IMR-90 (cell line): ENCODE results near the gene LRRC34. TPM values are rescaled to one million over a fixed set of nuclear protein-coding genes. Genes with fewer than 3 reads are reported as not detected.

Source experiments
- ATAC-seq: fragments of 200-7000 bp; cut with Tn5 transposase; 2 replicates; pipeline ENCODE4 v1.9.1; 2020; ENCODE audit warnings: low read depth, mild to moderate bottlenecking, moderate library complexity
- BruUV-seq: library from RNA; stranded (reverse); fragments of 400-500 nt; replicated peaks from 2 replicates; lab custom pipeline; 2021; lab: Mats Ljungman, UMichigan
- CTCF ChIA-PET: fragments of 300-600 bp; formaldehyde crosslinking; extraction: SDS; loops from one replicate; lab custom pipeline; 2021; ENCODE audit warnings: antibody characterized with exemption; lab: Yijun Ruan, JAX
- POLR2A ChIA-PET: fragments of 300-600 bp; sonication (Branson Sonifier 250); formaldehyde crosslinking; loops from one replicate; lab custom pipeline; 2022; ENCODE audit warnings: antibody characterized with exemption; ENCODE audit not compliant: unreplicated experiment; lab: Charles Lee
- DNase-seq: peaks from one replicate; pipeline ENCODE4 v3.0.0; 2013
- H2AFZ ChIP-seq: replicated peaks from 2 replicates; pipeline ENCODE3; 2013; ENCODE audit warnings: low read length, mild to moderate bottlenecking; ENCODE audit not compliant: poor library complexity
- H2AK5ac ChIP-seq: 2 replicates; pipeline ENCODE4 v1.6.1; 2013; ENCODE audit warnings: low read depth, low read length, inconsistent platforms
- H2AK9ac ChIP-seq: replicated peaks from 2 replicates; pipeline ENCODE3; 2013; ENCODE audit warnings: mild to moderate bottlenecking, low read depth, low read length, moderate library complexity; ENCODE audit not compliant: poor library complexity
- H2BK120ac ChIP-seq: 2 replicates; pipeline ENCODE4 v1.6.1; 2013; ENCODE audit warnings: low read depth, low read length, inconsistent platforms
- H2BK15ac ChIP-seq: 3 replicates; pipeline ENCODE4 v1.6.1; 2013; ENCODE audit warnings: low read depth, low read length, inconsistent platforms
- H2BK20ac ChIP-seq: 2 replicates; pipeline ENCODE4 v1.6.1; 2013; ENCODE audit warnings: low read depth, mild to moderate bottlenecking, inconsistent platforms, low read length, moderate library complexity
- H2BK5ac ChIP-seq: 2 replicates; pipeline ENCODE4 v1.6.1; 2013; ENCODE audit warnings: mild to moderate bottlenecking, low read depth, low read length, inconsistent platforms; ENCODE audit not compliant: poor library complexity, severe bottlenecking
- H3K14ac ChIP-seq: replicated peaks from 2 replicates; pipeline ENCODE4 v1.6.1; 2013; ENCODE audit warnings: low read depth, low read length, inconsistent platforms
- H3K18ac ChIP-seq: 2 replicates; pipeline ENCODE4 v1.6.1; 2013; ENCODE audit warnings: low read depth, low read length, control low read depth
- H3K23ac ChIP-seq: 2 replicates; pipeline ENCODE4 v1.6.1; 2013; ENCODE audit warnings: low read depth, low read length, inconsistent platforms
- H3K27ac ChIP-seq: 2 replicates; pipeline ENCODE4 v1.5.1; 2013; ENCODE audit warnings: mild to moderate bottlenecking, control low read depth, low read length; ENCODE audit not compliant: insufficient read depth
- H3K27me3 ChIP-seq: 2 replicates; pipeline ENCODE4 v1.6.1; 2013; ENCODE audit warnings: low read length; ENCODE audit not compliant: control insufficient read depth, insufficient read depth
- H3K36me3 ChIP-seq: 2 replicates; pipeline ENCODE4 v1.6.1; 2013; ENCODE audit warnings: low read length, mixed read lengths; ENCODE audit not compliant: control insufficient read depth, insufficient read depth
- H3K4ac ChIP-seq: 2 replicates; pipeline ENCODE4 v1.6.1; 2013; ENCODE audit warnings: low read depth, low read length, inconsistent platforms
- H3K4me1 ChIP-seq: 2 replicates; pipeline ENCODE4 v1.6.1; 2013; ENCODE audit warnings: low read length, mixed read lengths; ENCODE audit not compliant: control insufficient read depth, insufficient read depth
- H3K4me2 ChIP-seq: 2 replicates; pipeline ENCODE4 v1.6.1; 2013; ENCODE audit warnings: low read depth, mild to moderate bottlenecking, control low read depth, low read length, moderate library complexity
- H3K4me3 ChIP-seq: 2 replicates; pipeline ENCODE4 v1.5.1; 2013; ENCODE audit warnings: low read depth, mild to moderate bottlenecking, control low read depth, low read length, moderate library complexity; ENCODE audit not compliant: insufficient read depth
- H3K56ac ChIP-seq: 2 replicates; pipeline ENCODE4 v1.6.1; 2013; ENCODE audit warnings: low read length, inconsistent platforms; ENCODE audit not compliant: insufficient read depth; ENCODE audit errors: extremely low read depth
- H3K79me1 ChIP-seq, 2 experiments: 2 replicates each; pipeline ENCODE4 v1.6.1; 2013; ENCODE audit warnings: low read length in 2 of 2, inconsistent platforms in 1 of 2, low read depth in 1 of 2
- H3K9ac ChIP-seq: 2 replicates; pipeline ENCODE4 v1.6.1; 2013; ENCODE audit warnings: low read depth, low read length, control low read depth
- H3K9me1 ChIP-seq: 2 replicates; pipeline ENCODE4 v1.6.1; 2013; ENCODE audit warnings: low read length, inconsistent platforms; ENCODE audit not compliant: insufficient read depth
- H3K9me3 ChIP-seq: 2 replicates; pipeline ENCODE4 v1.6.1; 2013; ENCODE audit warnings: low read length; ENCODE audit not compliant: control insufficient read depth, insufficient read depth
- H4K20me1 ChIP-seq: 2 replicates; pipeline ENCODE4 v1.6.1; 2013; ENCODE audit warnings: low read length, inconsistent platforms; ENCODE audit not compliant: insufficient read depth
- H4K5ac ChIP-seq: 2 replicates; pipeline ENCODE4 v1.6.1; 2013; ENCODE audit warnings: mild to moderate bottlenecking, low read depth, low read length, control low read depth
- H4K8ac ChIP-seq, 2 experiments: 2 replicates each; pipeline ENCODE4 v1.6.1; 2013; ENCODE audit warnings: low read depth in 2 of 2, low read length in 2 of 2, control low read depth in 1 of 2, inconsistent platforms in 1 of 2
- H4K91ac ChIP-seq: 2 replicates; pipeline ENCODE4 v1.6.1; 2013; ENCODE audit warnings: low read depth, low read length, inconsistent platforms; ENCODE audit not compliant: insufficient read depth
- BHLHE40 ChIP-seq: fragments of 150-350 bp; IDR thresholded peaks from 2 replicates; pipeline ENCODE4 v1.6.1; 2016; ENCODE audit warnings: mild to moderate bottlenecking, low read depth, low read length
- MAFK ChIP-seq: IDR thresholded peaks from 2 replicates; pipeline ENCODE4 v1.6.1; 2012; ENCODE audit warnings: low read depth, low read length, improper control_type of control experiment
- RAD21 ChIP-seq: IDR thresholded peaks from 2 replicates; pipeline ENCODE4 v1.6.1; 2012; ENCODE audit warnings: low read length, improper control_type of control experiment
- WGBS, 2 experiments: methylation state at CpG; one replicate each; pipeline versions ENCODE4 v1.1.5 to v1.1.7; 2013; ENCODE audit warnings: missing lambda C conversion rate in 2 of 2; ENCODE audit not compliant: insufficient read length in 1 of 2; ENCODE audit errors: extremely low coverage in 2 of 2; 5-methylcytosine and 5-hydroxymethylcytosine counted together
- dilution Hi-C: fragments of 300-500 bp; cut with HindIII; formaldehyde crosslinking; loops from one replicate; pipeline ENCODE4 v1.14.3; 2018; ENCODE audit warnings: low sequenced_read_pairs; ENCODE audit not compliant: unreplicated experiment
- in situ Hi-C: fragments of 300-500 bp; cut with MboI; formaldehyde crosslinking; loops from 3 replicates; pipeline ENCODE4 v1.14.3; 2019; ENCODE audit warnings: low sequenced_read_pairs, inconsistent platforms, mixed read lengths
- intact Hi-C: fragments of 100-400 bp; cut with micrococcal nuclease; formaldehyde crosslinking; loops from 2 replicates; pipeline ENCODE4 v1.10.0; 2022
- polyA plus RNA-seq, 3 experiments: library from polyadenylated mRNA; depleted of rRNA; stranded (reverse); fragments of >200 nt; gene quantifications; 2 replicates each; pipeline ENCODE4 v1.2.3, GENCODE V29; 2012; ENCODE audit warnings: low replicate concordance in 1 of 3
- total RNA-seq: library from RNA; depleted of rRNA; stranded (reverse); fragments of >200 nt; gene quantifications from 2 replicates; pipeline ENCODE4 v1.2.3, GENCODE V29; 2012

The LRRC34 gene
- total and polyA plus RNA-seq, 2 of the 4 experiments (the other 2 are of a cell fraction): 0.90 to 0.91 TPM

GRCh38 chr3:169855514-169855913 is 42.8 kb upstream of the LRRC34 start:
- H3K9me1 ChIP-seq: no peaks in the 10 kb centered on the region
- BruUV-seq: no TSS peak
- DNase-seq: no peak
- H3K27me3 ChIP-seq: peaks cover 26% of the 10 kb centered on the region
- no peak overlapping the region for H3K9ac ChIP-seq
- H2BK5ac ChIP-seq: no peak overlapping the region
- no peak overlapping the region for H2BK20ac ChIP-seq
- no peak for TF ChIP-seq RAD21
- TF ChIP-seq MAFK: 0 out of 2 replicates have a peak, but pooled peaks have one; percentile 20
- no peak for TF ChIP-seq BHLHE40
- no peaks in the 10 kb centered on the region for H3K9me3 ChIP-seq
- no peaks in the 10 kb centered on the region for H3K4me1 ChIP-seq
- H2AK5ac ChIP-seq: no peak overlapping the region
- no peak for ATAC-seq
- dilution Hi-C loops (no loop called here), intact Hi-C loops (no loop called here), in situ Hi-C loops (no loop called here)
- no peak overlapping the region for H4K8ac ChIP-seq
- ChIA-PET CTCF (interaction anchor here (0.6 kb wide), 1 partner anchor 17 kb away, joined by 4 read pairs; no protein-coding TSS in a partner anchor), POLR2A (no interaction called here)
- no peak overlapping the region for H2AK9ac ChIP-seq
- H3K79me1 ChIP-seq: no peaks in the 10 kb centered on the region
- H3K23ac ChIP-seq: no peak overlapping the region
- H3K27ac ChIP-seq: no peak overlapping the region
- no CpG with 5 or more reads among the region's 3 CpGs for WGBS, 2 experiments
- no peaks in the 10 kb centered on the region for H4K20me1 ChIP-seq
- H3K14ac ChIP-seq: no peak overlapping the region
- no peaks in the 10 kb centered on the region for H3K36me3 ChIP-seq
- no peak overlapping the region for H4K91ac ChIP-seq
- no peak overlapping the region for H3K4me3 ChIP-seq
- H2BK120ac ChIP-seq: no peak overlapping the region
- no peak overlapping the region for H2AFZ ChIP-seq
- no peak overlapping the region for H3K18ac ChIP-seq
- no peak overlapping the region for H2BK15ac ChIP-seq
- H3K56ac ChIP-seq: no peak overlapping the region
- H3K4me2 ChIP-seq: no peak overlapping the region
- no peak overlapping the region for H3K4ac ChIP-seq
- H4K5ac ChIP-seq: no peak overlapping the region
